GM21528 (cell line): Measurements from ENCODE around the gene HNF4A.
"Not testable (repeated sequence)": the region's sequence is repeated elsewhere in the genome, so short reads cannot be mapped to it uniquely, and the experiment has no call there.

Experiments
- ATAC-seq: cut with Tn5 transposase; IDR thresholded peaks from one replicate; pipeline ENCODE4 v1.9.1; 2021; ENCODE audit warnings: mild to moderate bottlenecking, moderate library complexity; ENCODE audit not compliant: unreplicated experiment, low FRiP score

Gene HNF4A

DNA sequence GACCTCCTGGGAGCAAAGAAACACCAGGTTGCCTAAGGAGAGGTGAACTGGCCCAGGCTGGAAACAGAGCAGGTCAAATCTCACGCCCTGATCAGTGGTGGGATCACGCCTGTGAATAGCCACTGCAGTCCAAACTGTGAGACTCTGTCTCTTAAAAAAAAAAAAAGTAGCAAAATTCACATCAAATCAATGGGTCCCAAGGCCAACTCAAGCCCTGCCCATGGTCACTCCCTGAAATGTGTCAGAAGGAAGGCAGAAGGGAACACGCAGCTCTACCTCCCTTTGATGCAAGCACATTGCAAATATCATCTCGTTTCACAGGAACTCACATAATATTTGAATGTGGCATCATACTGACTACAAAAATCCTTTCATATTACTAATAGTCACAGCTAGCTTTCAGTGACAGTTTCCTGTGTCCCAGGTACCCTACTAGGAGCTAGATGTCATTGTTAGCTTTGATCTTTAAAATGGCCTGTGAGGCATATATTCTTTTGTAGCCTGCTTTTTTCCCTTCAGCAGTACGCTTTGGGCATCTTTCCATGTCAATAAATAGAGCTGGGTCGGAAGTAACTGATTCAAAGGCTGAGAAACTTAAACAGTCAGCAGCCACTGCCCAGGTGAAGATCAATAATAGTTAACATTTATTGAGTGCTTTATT lies 105.8 kb downstream of the HNF4A start:
- no peak for ATAC-seq

- no peak for ATAC-seq
These were observed 106.3 kb downstream of the HNF4A start for GRCh38 chr20:44461803-44462174.

DNA sequence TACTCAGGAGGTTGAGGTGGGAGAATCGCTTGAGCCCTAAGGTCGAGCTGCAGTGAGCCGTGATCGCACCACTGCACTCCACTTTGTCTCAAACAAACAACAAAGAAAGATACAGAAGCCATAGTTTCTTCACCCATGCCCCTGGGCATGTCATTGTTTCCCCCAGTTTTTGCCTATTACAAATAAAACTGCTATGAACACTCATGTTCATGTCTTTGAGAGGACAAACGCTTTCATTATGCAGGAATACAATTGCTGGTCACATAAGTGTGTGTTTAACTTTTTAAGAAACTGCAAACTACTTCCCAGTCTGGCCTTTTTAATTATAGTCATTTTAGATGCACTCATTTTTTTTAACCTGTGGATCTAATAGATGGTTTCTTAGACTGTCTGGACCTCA lies 108.0 kb downstream of the HNF4A start:
- ATAC-seq: no peak

DNA sequence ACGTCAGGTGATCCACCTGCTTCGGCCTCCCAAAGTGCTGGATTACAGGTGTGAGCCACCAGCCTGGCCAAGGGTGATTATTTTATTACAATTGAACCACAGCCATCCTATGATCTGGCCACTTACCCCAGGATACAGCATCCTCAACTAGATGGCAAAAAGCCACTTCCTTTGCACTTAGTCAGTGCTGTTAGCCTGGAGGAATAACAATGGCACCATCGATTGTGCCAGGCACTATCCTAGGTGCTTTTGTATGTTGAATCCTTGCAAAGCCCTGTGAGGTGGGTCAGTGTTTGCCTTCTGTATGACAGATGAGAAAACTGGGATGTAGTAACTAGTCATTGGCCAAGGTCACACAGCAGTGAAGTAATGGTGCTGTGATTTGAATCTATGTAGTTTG lies 109.0 kb downstream of the HNF4A start:
- no peak for ATAC-seq

- no peak for ATAC-seq
These were observed 109.6 kb downstream of the HNF4A start for GRCh38 chr20:44465001-44465560.

DNA sequence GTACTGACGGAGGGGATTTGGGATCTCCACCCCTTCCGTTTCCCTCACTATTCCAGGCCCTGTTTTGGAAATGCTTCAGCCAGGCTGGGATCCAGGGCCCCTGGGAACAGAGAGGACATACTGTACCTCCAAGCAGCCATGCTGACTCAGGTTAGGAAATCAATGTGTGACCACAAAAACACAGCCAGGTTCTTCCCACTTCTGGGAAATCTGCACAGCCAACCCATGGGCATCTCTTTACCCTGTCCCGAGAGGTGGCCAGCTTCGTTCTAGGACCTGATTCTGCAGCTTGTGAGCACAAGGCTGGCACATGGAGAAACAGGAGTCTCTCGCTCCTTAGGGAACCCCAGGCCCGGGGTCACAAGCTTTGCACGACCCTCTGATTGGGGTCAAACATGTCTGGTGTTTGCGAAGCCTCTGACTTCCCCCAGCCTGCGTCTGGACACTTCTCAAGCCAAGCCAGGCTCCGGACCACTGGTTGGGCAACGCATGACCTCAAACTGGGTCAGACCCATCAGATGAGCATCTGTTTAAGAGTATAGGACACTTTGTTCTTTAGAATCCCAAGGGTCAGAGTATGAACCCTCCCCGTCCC lies 111.9 kb downstream of the HNF4A start:
- no peak for ATAC-seq

DNA sequence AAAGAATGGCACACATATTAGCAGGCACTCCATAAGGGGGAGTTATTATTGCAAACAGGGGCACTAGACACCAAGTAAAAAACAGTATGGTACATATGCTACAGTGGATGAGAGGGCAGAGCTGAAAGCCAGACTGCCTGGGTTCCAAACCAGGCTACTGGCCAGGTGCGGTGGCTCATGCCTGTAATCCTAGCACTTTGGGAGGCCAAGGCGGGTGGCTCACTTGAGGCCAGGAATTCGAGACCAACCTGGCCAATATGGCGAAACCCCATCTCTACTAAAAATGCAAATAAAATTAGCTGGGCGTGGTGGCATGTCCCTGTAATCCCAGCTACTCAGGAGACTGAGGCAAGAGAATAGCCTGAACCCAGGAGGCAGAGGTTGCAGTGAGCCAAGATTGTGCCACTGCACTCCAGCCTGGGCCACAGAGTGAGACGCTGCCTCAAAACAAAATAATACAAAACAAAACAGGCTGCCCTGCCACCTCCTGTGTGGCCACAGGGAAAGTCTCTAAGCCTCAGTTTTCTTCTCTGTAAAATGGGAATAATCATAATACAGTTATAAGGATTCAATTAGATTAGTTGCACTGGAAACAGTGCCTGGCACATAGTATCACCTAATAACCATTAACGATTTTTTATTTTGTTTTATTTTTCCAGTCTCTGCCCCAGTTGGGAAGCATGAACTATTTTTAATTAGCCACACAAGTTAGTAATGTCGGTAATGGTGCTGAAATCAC lies 112.7 kb downstream of the HNF4A start:
- no peak for ATAC-seq

DNA sequence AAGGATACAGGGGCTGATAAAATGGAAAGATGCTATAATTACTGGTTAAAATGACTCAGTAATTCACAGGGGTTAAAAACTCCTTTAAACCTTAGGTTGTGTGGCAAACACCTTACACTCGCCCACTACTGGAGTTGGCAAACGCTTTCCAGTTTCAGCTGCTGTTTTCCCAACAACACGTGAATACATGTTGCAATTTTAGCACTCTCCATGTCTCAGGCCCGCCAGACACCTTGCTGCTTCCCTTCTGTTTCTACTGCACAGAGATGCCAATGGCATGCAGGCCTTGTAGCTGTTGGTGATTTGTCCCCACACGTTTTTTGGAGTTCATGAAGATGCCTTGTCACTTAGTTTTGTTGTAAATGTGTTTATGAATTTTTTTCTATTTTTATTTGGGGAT lies 114.8 kb downstream of the HNF4A start:
- no peak for ATAC-seq

DNA sequence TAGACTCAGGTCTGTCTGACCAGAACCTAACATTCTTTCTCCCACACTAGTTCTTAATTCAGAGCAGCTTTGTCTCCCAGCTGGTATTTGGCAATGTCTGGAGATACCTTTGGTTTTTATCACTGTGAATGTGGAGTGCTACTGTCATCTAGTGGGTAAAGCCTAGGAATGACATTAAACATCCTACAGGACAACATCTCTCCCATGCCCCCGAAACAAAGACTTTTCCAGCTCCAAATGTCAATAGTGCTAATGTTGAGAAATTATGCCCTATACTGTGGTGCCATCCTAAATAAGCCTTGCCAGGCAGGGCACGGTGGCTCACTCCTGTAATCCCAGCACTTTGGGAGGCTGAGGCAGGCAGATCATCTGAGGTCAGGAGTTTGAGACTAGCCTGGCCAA lies 116.0 kb downstream of the HNF4A start:
- no peak for ATAC-seq

DNA sequence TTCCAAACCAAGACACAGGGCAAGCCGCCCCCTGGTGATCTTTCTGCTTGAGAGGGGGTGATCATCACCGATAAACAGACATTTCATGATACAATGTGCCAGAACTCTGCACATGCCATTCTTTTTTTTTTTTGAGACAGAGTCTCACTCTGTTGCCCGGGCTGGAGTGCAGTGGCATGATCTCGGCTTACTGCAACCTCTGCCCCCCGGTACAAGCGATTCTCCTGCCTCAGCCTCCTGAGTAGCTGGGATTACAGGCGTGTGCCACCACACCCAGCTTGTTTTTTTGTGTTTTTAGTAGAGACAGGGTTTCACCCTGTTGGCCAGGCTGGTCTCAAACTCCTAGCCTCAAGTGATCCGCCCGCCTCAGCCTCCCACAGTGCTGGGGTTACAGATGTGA lies 116.8 kb downstream of the HNF4A start:
- not testable (repeated sequence) for ATAC-seq

DNA sequence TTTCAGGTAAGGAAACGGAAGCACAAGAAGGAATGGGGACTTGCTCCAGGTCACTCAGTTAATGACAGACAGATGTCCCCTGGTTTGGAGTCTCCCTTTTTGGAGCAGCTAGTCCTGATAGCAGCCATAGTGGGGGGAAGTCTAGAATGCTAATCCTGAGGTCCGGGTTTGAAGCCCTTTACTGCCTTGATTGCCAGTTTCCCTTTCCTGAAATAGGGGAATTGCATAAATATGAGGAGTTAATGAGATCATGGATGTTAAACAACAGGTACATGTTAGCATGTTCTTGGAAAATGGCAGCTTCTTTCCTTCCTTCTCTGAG lies 119.8 kb downstream of the HNF4A start:
- ATAC-seq: no peak

GRCh38 chr20:44475694-44476560 lies 120.4 kb downstream of the HNF4A start, which contains the start of gene TTPAL:
TTPAL (plus strand) TSS chr20:44475874; CDS start chr20:44480000, 4,126 bp downstream.
- ATAC-seq: peak; percentile 84

DNA sequence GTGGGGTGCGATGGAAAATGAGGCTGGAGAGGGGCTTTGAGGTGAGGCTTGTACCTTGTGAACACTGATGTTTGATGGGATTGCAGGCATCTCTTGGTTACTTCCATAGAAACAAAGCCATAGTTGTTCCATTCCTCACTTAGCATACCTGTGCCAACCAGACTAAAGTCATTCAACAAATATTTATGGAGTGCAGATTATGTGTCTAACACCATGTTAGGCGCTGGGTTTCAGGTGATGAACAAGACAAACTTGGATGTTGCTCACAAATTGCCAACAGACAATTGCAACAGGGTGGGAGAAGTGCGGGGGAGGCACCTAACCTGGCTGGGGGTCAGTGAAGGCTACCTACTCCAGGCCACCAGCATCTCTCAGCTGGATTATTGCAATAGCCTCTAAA lies 121.7 kb downstream of the HNF4A start:
- ATAC-seq: no peak

DNA sequence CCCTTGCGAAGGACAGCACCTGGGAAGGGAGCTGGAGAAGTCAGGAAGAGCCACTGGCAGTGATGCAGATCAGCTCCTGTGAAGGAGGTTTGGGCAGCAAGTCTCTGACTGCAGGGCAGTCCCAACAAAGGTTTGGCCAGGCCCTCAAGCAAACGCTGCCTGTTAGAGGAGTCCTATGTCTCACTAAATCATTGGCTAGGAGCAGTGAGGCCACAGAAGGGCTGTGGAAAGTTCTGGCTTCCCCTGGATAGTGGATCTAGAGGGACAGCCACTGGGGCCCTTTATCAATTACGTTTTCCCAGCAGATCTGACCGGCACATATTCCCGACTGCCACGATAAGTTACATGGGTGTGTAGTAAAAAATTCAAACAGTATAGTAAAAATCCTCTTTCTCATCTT lies 122.7 kb downstream of the HNF4A start:
- no peak for ATAC-seq

GRCh38 chr20:44479643-44480042 lies 124.1 kb downstream of the HNF4A start:
- ATAC-seq: no peak

- no peak for ATAC-seq
These were observed 124.6 kb downstream of the HNF4A start for GRCh38 chr20:44480097-44480496.

GRCh38 chr20:44481719-44482416 lies 126.4 kb downstream of the HNF4A start:
- no peak for ATAC-seq

DNA sequence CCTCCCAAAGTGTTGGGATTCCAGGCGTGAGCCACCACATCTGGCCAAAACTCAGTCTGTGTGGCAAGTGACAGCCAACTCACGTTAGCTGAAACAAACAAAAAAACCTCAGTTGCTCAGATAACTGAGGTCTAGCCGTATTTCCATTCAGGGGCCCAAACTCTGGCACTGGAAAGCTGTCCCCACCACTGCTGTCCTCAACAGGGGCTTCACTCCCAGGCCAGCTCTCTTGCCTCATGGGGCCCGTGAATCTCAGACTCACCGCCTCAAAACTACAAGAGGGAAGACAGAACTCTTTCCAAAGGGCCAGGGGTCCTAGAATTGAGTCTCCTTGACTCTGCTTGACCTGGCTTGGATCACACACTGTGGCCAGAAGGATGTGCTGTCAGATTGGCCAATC lies 127.6 kb downstream of the HNF4A start:
- no peak for ATAC-seq
